ENCODE results near the gene CARS2.
"Not testable (repeated sequence)": the region's sequence is repeated elsewhere in the genome, so short reads cannot be mapped to it uniquely, and the experiment has no call there.

- not testable (repeated sequence) for TF ChIP-seq EZH2phosphoT487 (IDR thresholded peaks at IDR 0.05; ENCODE audit: unreplicated experiment); POLR2AphosphoS5 (IDR thresholded peaks at IDR 0.05; ENCODE audit: low read depth); CTCF (conservative IDR thresholded peaks at IDR 0.05; ENCODE audit: low read depth in 2 of 2); CREB1 (CRISPR knock-in tag; IDR thresholded peaks at IDR 0.05; ENCODE audit: low read depth); EZH2 (IDR thresholded peaks at IDR 0.05; ENCODE audit: low read depth, unreplicated experiment); JUNB (IDR thresholded peaks at IDR 0.05; ENCODE audit: unreplicated experiment)
- TF ChIP-seq, protein P1, sequence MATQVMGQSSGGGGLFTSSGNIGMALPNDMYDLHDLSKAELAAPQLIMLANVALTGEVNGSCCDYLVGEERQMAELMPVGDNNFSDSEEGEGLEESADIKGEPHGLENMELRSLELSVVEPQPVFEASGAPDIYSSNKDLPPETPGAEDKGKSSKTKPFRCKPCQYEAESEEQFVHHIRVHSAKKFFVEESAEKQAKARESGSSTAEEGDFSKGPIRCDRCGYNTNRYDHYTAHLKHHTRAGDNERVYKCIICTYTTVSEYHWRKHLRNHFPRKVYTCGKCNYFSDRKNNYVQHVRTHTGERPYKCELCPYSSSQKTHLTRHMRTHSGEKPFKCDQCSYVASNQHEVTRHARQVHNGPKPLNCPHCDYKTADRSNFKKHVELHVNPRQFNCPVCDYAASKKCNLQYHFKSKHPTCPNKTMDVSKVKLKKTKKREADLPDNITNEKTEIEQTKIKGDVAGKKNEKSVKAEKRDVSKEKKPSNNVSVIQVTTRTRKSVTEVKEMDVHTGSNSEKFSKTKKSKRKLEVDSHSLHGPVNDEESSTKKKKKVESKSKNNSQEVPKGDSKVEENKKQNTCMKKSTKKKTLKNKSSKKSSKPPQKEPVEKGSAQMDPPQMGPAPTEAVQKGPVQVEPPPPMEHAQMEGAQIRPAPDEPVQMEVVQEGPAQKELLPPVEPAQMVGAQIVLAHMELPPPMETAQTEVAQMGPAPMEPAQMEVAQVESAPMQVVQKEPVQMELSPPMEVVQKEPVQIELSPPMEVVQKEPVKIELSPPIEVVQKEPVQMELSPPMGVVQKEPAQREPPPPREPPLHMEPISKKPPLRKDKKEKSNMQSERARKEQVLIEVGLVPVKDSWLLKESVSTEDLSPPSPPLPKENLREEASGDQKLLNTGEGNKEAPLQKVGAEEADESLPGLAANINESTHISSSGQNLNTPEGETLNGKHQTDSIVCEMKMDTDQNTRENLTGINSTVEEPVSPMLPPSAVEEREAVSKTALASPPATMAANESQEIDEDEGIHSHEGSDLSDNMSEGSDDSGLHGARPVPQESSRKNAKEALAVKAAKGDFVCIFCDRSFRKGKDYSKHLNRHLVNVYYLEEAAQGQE (IDR thresholded peaks at IDR 0.05; ENCODE audit: unreplicated experiment) = not testable (repeated sequence)
- TF ChIP-seq, protein P2, sequence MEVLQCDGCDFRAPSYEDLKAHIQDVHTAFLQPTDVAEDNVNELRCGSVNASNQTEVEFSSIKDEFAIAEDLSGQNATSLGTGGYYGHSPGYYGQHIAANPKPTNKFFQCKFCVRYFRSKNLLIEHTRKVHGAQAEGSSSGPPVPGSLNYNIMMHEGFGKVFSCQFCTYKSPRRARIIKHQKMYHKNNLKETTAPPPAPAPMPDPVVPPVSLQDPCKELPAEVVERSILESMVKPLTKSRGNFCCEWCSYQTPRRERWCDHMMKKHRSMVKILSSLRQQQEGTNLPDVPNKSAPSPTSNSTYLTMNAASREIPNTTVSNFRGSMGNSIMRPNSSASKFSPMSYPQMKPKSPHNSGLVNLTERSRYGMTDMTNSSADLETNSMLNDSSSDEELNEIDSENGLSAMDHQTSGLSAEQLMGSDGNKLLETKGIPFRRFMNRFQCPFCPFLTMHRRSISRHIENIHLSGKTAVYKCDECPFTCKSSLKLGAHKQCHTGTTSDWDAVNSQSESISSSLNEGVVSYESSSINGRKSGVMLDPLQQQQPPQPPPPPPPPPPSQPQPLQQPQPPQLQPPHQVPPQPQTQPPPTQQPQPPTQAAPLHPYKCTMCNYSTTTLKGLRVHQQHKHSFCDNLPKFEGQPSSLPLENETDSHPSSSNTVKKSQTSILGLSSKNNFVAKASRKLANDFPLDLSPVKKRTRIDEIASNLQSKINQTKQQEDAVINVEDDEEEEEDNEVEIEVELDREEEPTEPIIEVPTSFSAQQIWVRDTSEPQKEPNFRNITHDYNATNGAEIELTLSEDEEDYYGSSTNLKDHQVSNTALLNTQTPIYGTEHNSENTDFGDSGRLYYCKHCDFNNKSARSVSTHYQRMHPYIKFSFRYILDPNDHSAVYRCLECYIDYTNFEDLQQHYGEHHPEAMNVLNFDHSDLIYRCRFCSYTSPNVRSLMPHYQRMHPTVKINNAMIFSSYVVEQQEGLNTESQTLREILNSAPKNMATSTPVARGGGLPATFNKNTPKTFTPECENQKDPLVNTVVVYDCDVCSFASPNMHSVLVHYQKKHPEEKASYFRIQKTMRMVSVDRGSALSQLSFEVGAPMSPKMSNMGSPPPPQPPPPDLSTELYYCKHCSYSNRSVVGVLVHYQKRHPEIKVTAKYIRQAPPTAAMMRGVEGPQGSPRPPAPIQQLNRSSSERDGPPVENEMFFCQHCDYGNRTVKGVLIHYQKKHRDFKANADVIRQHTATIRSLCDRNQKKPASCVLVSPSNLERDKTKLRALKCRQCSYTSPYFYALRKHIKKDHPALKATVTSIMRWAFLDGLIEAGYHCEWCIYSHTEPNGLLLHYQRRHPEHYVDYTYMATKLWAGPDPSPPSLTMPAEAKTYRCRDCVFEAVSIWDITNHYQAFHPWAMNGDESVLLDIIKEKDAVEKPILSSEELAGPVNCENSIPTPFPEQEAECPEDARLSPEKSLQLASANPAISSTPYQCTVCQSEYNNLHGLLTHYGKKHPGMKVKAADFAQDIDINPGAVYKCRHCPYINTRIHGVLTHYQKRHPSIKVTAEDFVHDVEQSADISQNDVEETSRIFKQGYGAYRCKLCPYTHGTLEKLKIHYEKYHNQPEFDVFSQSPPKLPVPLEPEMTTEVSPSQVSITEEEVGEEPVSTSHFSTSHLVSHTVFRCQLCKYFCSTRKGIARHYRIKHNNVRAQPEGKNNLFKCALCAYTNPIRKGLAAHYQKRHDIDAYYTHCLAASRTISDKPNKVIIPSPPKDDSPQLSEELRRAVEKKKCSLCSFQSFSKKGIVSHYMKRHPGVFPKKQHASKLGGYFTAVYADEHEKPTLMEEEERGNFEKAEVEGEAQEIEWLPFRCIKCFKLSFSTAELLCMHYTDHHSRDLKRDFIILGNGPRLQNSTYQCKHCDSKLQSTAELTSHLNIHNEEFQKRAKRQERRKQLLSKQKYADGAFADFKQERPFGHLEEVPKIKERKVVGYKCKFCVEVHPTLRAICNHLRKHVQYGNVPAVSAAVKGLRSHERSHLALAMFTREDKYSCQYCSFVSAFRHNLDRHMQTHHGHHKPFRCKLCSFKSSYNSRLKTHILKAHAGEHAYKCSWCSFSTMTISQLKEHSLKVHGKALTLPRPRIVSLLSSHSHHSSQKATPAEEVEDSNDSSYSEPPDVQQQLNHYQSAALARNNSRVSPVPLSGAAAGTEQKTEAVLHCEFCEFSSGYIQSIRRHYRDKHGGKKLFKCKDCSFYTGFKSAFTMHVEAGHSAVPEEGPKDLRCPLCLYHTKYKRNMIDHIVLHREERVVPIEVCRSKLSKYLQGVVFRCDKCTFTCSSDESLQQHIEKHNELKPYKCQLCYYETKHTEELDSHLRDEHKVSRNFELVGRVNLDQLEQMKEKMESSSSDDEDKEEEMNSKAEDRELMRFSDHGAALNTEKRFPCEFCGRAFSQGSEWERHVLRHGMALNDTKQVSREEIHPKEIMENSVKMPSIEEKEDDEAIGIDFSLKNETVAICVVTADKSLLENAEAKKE (CRISPR knock-in tag; IDR thresholded peaks at IDR 0.05) = not testable (repeated sequence)
These were observed 36.1 kb downstream of the CARS2 start for GRCh38 chr13:110669814-110670213.

All from GM23338 (cell line).